ENCODE measurements around the gene PTP4A1. TPM values are rescaled to one million over a fixed set of nuclear protein-coding genes. Genes with fewer than 3 reads are reported as not detected.

The PTP4A1 gene
- total RNA-seq, 2 donors from 2014 or later = 182 to 247 TPM

DNA sequence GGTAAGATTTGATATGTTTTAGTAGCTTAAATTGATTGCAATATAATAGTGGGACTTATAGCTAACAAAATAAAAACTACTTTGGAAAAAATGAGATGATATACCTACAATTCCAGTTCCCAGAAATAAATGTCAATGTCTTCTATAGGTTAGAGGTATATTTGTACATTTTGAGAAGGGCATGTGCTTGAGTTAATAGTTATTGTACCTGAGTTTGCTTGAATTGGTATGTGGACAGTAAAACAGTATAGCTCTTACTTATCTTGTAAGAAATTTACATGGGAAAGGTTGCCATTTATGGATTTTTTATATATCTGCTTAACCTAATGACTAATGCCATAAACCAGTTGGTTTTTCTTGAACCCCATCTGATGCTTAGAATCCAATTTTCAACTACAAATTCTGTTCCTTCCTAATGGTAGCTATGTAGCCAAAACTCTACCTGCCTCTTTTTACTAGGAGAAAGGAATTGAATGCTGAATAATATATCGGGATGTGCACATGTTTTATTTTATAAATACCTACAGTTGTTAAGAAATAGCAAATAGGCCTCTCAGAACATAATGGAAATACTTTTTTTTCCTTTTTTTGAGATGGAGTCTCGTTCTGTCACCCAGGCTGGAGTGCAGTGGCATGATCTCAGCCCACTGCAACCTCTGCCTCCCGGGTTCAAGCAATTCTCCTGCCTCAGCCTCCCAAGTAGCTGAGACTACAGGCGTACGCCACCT lies 4.9 kb downstream of the PTP4A1 start:
- peaks cover 16% of the 10 kb centered on the region for H3K36me3 ChIP-seq
- TF ChIP-seq, protein P1, sequence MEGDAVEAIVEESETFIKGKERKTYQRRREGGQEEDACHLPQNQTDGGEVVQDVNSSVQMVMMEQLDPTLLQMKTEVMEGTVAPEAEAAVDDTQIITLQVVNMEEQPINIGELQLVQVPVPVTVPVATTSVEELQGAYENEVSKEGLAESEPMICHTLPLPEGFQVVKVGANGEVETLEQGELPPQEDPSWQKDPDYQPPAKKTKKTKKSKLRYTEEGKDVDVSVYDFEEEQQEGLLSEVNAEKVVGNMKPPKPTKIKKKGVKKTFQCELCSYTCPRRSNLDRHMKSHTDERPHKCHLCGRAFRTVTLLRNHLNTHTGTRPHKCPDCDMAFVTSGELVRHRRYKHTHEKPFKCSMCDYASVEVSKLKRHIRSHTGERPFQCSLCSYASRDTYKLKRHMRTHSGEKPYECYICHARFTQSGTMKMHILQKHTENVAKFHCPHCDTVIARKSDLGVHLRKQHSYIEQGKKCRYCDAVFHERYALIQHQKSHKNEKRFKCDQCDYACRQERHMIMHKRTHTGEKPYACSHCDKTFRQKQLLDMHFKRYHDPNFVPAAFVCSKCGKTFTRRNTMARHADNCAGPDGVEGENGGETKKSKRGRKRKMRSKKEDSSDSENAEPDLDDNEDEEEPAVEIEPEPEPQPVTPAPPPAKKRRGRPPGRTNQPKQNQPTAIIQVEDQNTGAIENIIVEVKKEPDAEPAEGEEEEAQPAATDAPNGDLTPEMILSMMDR (IDR thresholded peaks at IDR 0.05) = no peak
- H3K9me3 ChIP-seq = no peaks in the 10 kb centered on the region
- no peak overlapping the region for H3K27ac ChIP-seq
- H3K4me1 ChIP-seq = no peaks in the 10 kb centered on the region
- no peak for DNase-seq
- H3K27me3 ChIP-seq = no peaks in the 10 kb centered on the region
- no peak overlapping the region for H3K4me3 ChIP-seq
- intact Hi-C loops (cut with DNase I) = loop anchor here (10.0 kb wide), 1 partner anchor 222 kb away; no protein-coding TSS in a partner anchor
- no peak overlapping the region for H3K9ac ChIP-seq (ENCODE audit: low read depth in 2 of 2, low read length in 2 of 2)

DNA sequence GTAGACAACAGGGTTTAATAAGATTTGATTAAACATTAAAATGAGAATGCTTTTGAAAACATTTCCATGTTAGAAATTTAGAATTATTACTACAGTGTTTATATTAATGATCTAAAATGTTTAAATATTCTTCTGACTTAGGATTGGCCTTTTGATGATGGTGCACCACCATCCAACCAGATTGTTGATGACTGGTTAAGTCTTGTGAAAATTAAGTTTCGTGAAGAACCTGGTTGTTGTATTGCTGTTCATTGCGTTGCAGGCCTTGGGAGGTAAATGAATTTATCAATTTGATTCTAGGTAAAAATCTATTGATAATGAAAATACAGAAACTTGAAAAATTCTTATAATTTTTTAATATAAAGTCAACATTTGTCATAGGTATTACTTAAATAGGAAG lies 6.5 kb downstream of the PTP4A1 start:
- no peaks in the 10 kb centered on the region for H3K9me3 ChIP-seq
- TF ChIP-seq, protein P1 (IDR thresholded peaks at IDR 0.05) = no peak

DNA sequence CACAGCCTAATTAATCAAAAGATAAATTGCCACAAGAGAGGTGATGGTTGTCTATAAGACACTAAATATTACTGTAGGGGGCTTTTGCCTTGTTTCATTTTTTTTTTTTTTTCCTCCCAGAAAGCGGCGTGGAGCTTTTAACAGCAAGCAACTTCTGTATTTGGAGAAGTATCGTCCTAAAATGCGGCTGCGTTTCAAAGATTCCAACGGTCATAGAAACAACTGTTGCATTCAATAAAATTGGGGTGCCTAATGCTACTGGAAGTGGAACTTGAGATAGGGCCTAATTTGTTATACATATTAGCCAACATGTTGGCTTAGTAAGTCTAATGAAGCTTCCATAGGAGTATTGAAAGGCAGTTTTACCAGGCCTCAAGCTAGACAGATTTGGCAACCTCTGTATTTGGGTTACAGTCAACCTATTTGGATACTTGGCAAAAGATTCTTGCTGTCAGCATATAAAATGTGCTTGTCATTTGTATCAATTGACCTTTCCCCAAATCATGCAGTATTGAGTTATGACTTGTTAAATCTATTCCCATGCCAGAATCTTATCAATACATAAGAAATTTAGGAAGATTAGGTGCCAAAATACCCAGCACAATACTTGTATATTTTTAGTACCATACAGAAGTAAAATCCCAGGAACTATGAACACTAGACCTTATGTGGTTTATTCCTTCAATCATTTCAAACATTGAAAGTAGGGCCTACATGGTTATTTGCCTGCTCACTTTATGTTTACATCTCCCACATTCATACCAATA lies 7.8 kb downstream of the PTP4A1 start:
- H3K9me3 ChIP-seq = no peaks in the 10 kb centered on the region
- H3K36me3 ChIP-seq = peaks cover 16% of the 10 kb centered on the region
- intact Hi-C loops (cut with DNase I) = loop anchor here (10.0 kb wide), 1 partner anchor 225 kb away; no protein-coding TSS in a partner anchor

More for the DNA sequence above, 6.5 kb downstream of the PTP4A1 start:
- Histone ChIP-seq H3K4me1 (no peaks in the 10 kb centered on the region), H3K36me3 (peaks cover 16% of the 10 kb centered on the region), H3K9ac (ENCODE audit: low read depth in 2 of 2, low read length in 2 of 2) (no peak overlapping the region), H3K27me3 (no peaks in the 10 kb centered on the region), H3K4me3 (no peak overlapping the region), H3K27ac (no peak overlapping the region)
- DNase-seq = no peak
- intact Hi-C loops (cut with DNase I) = loop anchor here (10.0 kb wide), 1 partner anchor 224 kb away; no protein-coding TSS in a partner anchor

DNA sequence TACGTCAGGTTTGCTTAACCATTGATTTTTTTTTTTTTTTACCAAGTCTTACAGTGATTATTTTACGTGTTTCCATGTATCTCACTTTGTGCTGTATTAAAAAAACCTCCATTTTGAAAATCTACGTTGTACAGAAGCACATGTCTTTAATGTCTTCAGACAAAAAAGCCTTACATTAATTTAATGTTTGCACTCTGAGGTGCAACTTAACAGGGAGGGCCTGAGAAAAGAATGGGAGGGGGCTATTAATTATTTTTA lies 8.4 kb downstream of the PTP4A1 start:
- no peaks in the 10 kb centered on the region for H3K27me3 ChIP-seq
- no peaks in the 10 kb centered on the region for H3K9me3 ChIP-seq
- peaks cover 16% of the 10 kb centered on the region for H3K36me3 ChIP-seq
- no peak for DNase-seq
- intact Hi-C loops (cut with DNase I) = no loop called here
- H3K4me1 ChIP-seq = no peaks in the 10 kb centered on the region
- TF ChIP-seq, protein P1 (IDR thresholded peaks at IDR 0.05) = no peak
- H3K4me3 ChIP-seq = no peak overlapping the region
- no peak overlapping the region for H3K27ac ChIP-seq
- no peak overlapping the region for H3K9ac ChIP-seq (ENCODE audit: low read depth in 2 of 2, low read length in 2 of 2)

More for the DNA sequence above, 7.8 kb downstream of the PTP4A1 start:
- Histone ChIP-seq H3K4me1 (no peaks in the 10 kb centered on the region), H3K27ac (no peak overlapping the region), H3K27me3 (no peaks in the 10 kb centered on the region), H3K9ac (ENCODE audit: low read depth in 2 of 2, low read length in 2 of 2) (no peak overlapping the region), H3K4me3 (no peak overlapping the region)
- DNase-seq = no peak
- TF ChIP-seq, protein P1 (IDR thresholded peaks at IDR 0.05) = no peak

DNA sequence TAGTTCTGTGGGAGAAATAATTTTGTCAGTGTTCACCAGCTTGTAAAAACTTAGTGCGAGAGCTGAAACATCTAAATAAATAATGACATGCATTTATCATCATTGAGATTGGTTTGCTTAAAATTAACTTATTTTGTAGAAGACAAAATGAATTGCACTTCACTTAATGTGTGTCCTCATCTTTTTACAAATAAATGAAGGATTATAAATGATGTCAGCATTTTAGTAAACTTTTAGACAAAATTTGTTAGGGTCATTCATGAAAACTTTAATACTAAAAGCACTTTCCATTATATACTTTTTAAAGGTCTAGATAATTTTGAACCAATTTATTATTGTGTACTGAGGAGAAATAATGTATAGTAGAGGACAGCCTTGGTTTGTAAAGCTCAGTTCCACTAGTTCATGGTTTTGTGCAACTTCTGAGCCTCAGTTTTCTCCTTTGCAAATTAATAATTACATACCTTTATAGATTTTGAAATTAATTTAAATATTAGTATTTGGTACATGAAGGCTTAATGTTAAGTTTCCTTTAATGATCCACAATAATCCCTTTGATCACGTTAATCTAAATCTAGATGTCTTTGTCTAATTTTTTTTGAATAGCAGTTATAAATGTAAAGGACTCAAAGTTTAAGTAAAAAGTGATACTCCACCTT lies 9.2 kb downstream of the PTP4A1 start:
- H3K9me3 ChIP-seq = no peaks in the 10 kb centered on the region
- DNase-seq = no peak
- intact Hi-C loops (cut with DNase I) = no loop called here

More for the DNA sequence above, 9.2 kb downstream of the PTP4A1 start:
- H3K36me3 ChIP-seq = peaks cover 16% of the 10 kb centered on the region
- no peak overlapping the region for H3K4me3 ChIP-seq
- no peak overlapping the region for H3K9ac ChIP-seq (ENCODE audit: low read depth in 2 of 2, low read length in 2 of 2)
- H3K27me3 ChIP-seq = no peaks in the 10 kb centered on the region
- H3K27ac ChIP-seq = no peak overlapping the region
- H3K4me1 ChIP-seq = no peaks in the 10 kb centered on the region
- TF ChIP-seq, protein P1 (IDR thresholded peaks at IDR 0.05) = no peak
